HepG2 (cell line): ENCODE data around the gene VGLL4. TPM values are rescaled to one million over a fixed set of nuclear protein-coding genes. Genes with fewer than 3 reads are reported as not detected.

Source experiments
- AFF4 ChIP-seq: sonication (generic); formaldehyde crosslinking; IDR thresholded peaks from 2 replicates; pipeline ENCODE4 v1.4.0; 2020; ENCODE audit warnings: missing genetic modification reagents
- HNF1A ChIP-seq, 2 experiments: sonication (generic) in 1 of 2; formaldehyde crosslinking in 1 of 2; IDR thresholded peaks; 2 replicates each; pipeline versions ENCODE4 v1.4.0 to v1.6.1; 2016 to 2020; ENCODE audit warnings: borderline replicate concordance in 1 of 2, low read depth in 1 of 2, mild to moderate bottlenecking in 1 of 2, missing genetic modification reagents in 1 of 2
- MYNN ChIP-seq: sonication (generic); formaldehyde crosslinking; IDR thresholded peaks from 2 replicates; pipeline ENCODE4 v1.4.0; 2020; ENCODE audit warnings: mild to moderate bottlenecking, low read depth, missing genetic modification reagents
- ZNF441 ChIP-seq: sonication (generic); formaldehyde crosslinking; IDR thresholded peaks from 2 replicates; pipeline ENCODE4 v1.7.0; 2021; ENCODE audit warnings: missing genetic modification reagents, borderline replicate concordance
- ZNF674 ChIP-seq: sonication (generic); formaldehyde crosslinking; IDR thresholded peaks from 2 replicates; pipeline ENCODE4 v1.5.0; 2020; ENCODE audit warnings: low read depth, mild to moderate bottlenecking, missing genetic modification reagents
- polyA plus RNA-seq, 8 experiments: library from polyadenylated mRNA; depleted of rRNA in 3 of 8; stranded (reverse) in 7 of 8; unstranded in 1 of 8; fragments of >200 nt; fragmentation: Illumina TruSeq in 4 of 8; extraction: Trizol in 4 of 8; gene quantifications; 2 replicates each; pipeline versions ENCODE4 v1.2.1 to v1.2.3, GENCODE V29; 2011 to 2016; ENCODE audit warnings: low read depth in 4 of 8, missing spikeins in 1 of 8, mixed read lengths in 1 of 8; ENCODE audit not compliant: insufficient read depth in 1 of 8
- total RNA-seq, 5 experiments: library from RNA; depleted of rRNA; stranded (reverse); fragments of >200 nt; fragmentation: Illumina TruSeq; extraction: Trizol; gene quantifications; 2 replicates each; pipeline ENCODE4 v1.2.3, GENCODE V29; 2016; ENCODE audit warnings: low read depth in 1 of 5

Gene VGLL4
- total and polyA plus RNA-seq, 2 of the 13 experiments (the other 11 are each of a cell fraction or from before 2014, with no cell fraction given): 23.2 to 39.0 TPM

GRCh38 chr3:11534793-11535101 is 109.0 kb downstream of the VGLL4 start (continued):
- TF ChIP-seq HNF1A (IDR thresholded peaks at IDR 0.05; ENCODE audit: low read depth) (no peak), HNF1A (CRISPR knock-in tag; IDR thresholded peaks at IDR 0.05; ENCODE audit: borderline replicate concordance) (no peak), ZNF441 (no peak), AFF4 (CRISPR knock-in tag) (no peak), MYNN (CRISPR knock-in tag) (no peak), ZNF674 (no peak)
